ENCODE data around the gene PVR. TPM values are rescaled to one million over a fixed set of nuclear protein-coding genes. Genes with fewer than 3 reads are reported as not detected.

Gene PVR
- total and polyA plus RNA-seq, 9 of the 15 experiments (the other 6 are each of a cell fraction or from before 2014, with no cell fraction given): 0.89 to 14.5 (median 9.8) TPM

DNA sequence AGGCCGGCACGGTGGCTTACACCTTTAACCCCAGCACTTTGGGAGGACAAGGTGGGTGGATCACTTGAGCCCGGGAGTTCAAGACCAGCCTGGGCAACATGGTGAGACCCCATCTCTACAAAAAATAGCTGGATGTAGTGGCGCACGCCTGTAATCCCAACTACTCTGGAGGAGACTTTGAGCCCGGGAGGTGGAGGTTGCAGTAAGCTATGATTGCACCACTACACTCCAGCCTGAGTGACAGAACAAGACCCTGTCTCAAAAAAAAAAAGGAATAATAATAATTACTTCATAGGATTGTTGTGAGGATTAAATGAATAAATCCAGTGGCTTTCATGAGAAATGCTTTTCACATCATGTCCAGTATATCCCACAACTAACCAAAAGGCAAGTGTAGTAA lies 22.3 kb upstream of the PVR start:
- H3K9me3 ChIP-seq (replicated peaks; ENCODE audit: control insufficient read depth, insufficient read depth, low read depth, low read length): no peaks in the 10 kb centered on the region
- no peak overlapping the region for H3K4me3 ChIP-seq
- in situ Hi-C loops (cut with MboI): no loop called here
- H3K9ac ChIP-seq (ENCODE audit: insufficient read depth in 1 of 2, low read depth in 2 of 2, low read length in 2 of 2): no peak overlapping the region
- ChIA-PET CTCF (ENCODE audit: low intra/inter-chr PET ratio) (no interaction called here), POLR2A (interaction anchor here (0.6 to 0.7 kb wide), 2 partner anchors 9 to 168 kb away, joined by 3 to 6 read pairs; no protein-coding TSS in a partner anchor)
- H3K4me1 ChIP-seq (replicated peaks in 1 of 2; ENCODE audit: control insufficient read depth in 2 of 2, insufficient read depth in 2 of 2, low read length in 2 of 2): no peaks in the 10 kb centered on the region; a peak in 1 of 5 replicates
- TF ChIP-seq TRIM24 (IDR thresholded peaks at IDR 0.05): no peak
- no peak for TF ChIP-seq ZNF263 (CRISPR knock-in tag; IDR thresholded peaks at IDR 0.05; ENCODE audit: borderline replicate concordance)
- TF ChIP-seq, protein P1, sequence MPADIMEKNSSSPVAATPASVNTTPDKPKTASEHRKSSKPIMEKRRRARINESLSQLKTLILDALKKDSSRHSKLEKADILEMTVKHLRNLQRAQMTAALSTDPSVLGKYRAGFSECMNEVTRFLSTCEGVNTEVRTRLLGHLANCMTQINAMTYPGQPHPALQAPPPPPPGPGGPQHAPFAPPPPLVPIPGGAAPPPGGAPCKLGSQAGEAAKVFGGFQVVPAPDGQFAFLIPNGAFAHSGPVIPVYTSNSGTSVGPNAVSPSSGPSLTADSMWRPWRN (IDR thresholded peaks at IDR 0.05; ENCODE audit: low read depth): no peak
- TF ChIP-seq, protein P2, sequence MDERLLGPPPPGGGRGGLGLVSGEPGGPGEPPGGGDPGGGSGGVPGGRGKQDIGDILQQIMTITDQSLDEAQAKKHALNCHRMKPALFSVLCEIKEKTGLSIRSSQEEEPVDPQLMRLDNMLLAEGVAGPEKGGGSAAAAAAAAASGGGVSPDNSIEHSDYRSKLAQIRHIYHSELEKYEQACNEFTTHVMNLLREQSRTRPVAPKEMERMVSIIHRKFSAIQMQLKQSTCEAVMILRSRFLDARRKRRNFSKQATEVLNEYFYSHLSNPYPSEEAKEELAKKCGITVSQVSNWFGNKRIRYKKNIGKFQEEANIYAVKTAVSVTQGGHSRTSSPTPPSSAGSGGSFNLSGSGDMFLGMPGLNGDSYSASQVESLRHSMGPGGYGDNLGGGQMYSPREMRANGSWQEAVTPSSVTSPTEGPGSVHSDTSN (CRISPR knock-in tag; IDR thresholded peaks at IDR 0.05; ENCODE audit: low read depth): no peak
- TF ChIP-seq, protein P2 (tag; conservative IDR thresholded peaks at IDR 0.05; ENCODE audit: low read depth): no peak
- no peak for TF ChIP-seq STAT5B (CRISPR knock-in tag; IDR thresholded peaks at IDR 0.05)
- TF ChIP-seq TSC22D4 (tag; IDR thresholded peaks at IDR 0.05): no peak
- no peak for TF ChIP-seq ETS2 (tag; IDR thresholded peaks at IDR 0.05; ENCODE audit: borderline replicate concordance, poor library complexity, severe bottlenecking)
- TF ChIP-seq HDAC3 (IDR thresholded peaks at IDR 0.05; ENCODE audit: borderline replicate concordance, partially characterized antibody): no peak
- TF ChIP-seq ESRRB (CRISPR knock-in tag; IDR thresholded peaks at IDR 0.05; ENCODE audit: borderline replicate concordance): no peak
- no peak for TF ChIP-seq GTF2F1 (IDR thresholded peaks at IDR 0.05; ENCODE audit: low read depth, low read length)
- no peak for TF ChIP-seq CHD2 (IDR thresholded peaks at IDR 0.05; ENCODE audit: low read depth, low read length)
- ATAC-seq (no peak), FAIRE-seq (no peak), DNase-seq (ENCODE audit: extremely low read depth in 1 of 4, low spot score in 3 of 4) (no peak)
- no peak overlapping the region for H3K27ac ChIP-seq (ENCODE audit: extremely low read depth, low read depth, low read length)
- no TSS peak for BruUV-seq (replicated peaks)
- no peaks in the 10 kb centered on the region for H4K20me1 ChIP-seq (replicated peaks; ENCODE audit: control insufficient read depth, insufficient read depth, low read length)
- H3K4me2 ChIP-seq (ENCODE audit: insufficient read depth, low read length): no peak overlapping the region
- no peaks in the 10 kb centered on the region for H3K9me1 ChIP-seq (ENCODE audit: control insufficient read depth, insufficient read depth, low read length)
- H2AFZ ChIP-seq (ENCODE audit: low read depth, low read length): no peak overlapping the region
- H3K79me2 ChIP-seq (ENCODE audit: control insufficient read depth, insufficient read depth, low read length): no peaks in the 10 kb centered on the region
- intact Hi-C loops (cut with micrococcal nuclease): no loop called here
- WGBS (ENCODE audit: insufficient coverage, low coverage, missing lambda C conversion rate): 54% methylated on average over 6 of the region's 6 CpGs
- no peaks in the 10 kb centered on the region; a peak in 1 of 5 replicates for H3K27me3 ChIP-seq (ENCODE audit: control insufficient read depth in 2 of 2, insufficient read depth in 2 of 2, low read length in 2 of 2)
- H3K36me3 ChIP-seq (ENCODE audit: control insufficient read depth, insufficient read depth, low read length): no peaks in the 10 kb centered on the region
